GM18526 (cell line): ENCODE data around the gene MIR17HG.

Source experiments
- POLR2A ChIP-seq: IDR thresholded peaks from 3 replicates; pipeline ENCODE4 v1.6.1; 2011; ENCODE audit not compliant: insufficient read length; ENCODE audit errors: extremely low read depth

MIR17HG gene

GRCh38 chr13:91331047-91331915, 16.2 kb upstream of the MIR17HG start:
- no peak for TF ChIP-seq POLR2A

DNA sequence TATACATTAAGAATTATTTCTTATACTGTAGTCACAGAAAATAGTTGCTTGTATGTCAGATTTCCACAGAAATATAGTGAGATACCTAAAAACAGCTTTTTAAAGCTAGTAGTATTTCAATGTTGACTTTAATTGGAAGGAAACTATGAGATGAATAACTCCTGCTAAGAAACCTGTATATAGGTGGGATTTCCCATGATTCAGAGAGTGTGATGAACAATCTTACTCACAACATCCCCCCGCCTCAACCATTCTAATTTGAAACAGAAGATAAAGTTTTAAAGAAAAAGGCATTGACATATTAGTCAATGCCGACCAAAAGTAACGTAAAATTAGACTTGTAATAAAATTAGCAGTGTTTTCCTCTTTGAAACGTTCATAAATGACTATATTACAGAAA, 1.4 kb upstream of the MIR17HG start:
- no peak for TF ChIP-seq POLR2A

GRCh38 chr13:91346850-91347201, 661 bp upstream of the MIR17HG start:
- no peak for TF ChIP-seq POLR2A

GRCh38 chr13:91347996-91348905, 764 bp downstream of the MIR17HG start:
- TF ChIP-seq POLR2A, result peak; percentile 31

GRCh38 chr13:91348906-91349435, 1.5 kb downstream of the MIR17HG start:
- no peak for TF ChIP-seq POLR2A

DNA sequence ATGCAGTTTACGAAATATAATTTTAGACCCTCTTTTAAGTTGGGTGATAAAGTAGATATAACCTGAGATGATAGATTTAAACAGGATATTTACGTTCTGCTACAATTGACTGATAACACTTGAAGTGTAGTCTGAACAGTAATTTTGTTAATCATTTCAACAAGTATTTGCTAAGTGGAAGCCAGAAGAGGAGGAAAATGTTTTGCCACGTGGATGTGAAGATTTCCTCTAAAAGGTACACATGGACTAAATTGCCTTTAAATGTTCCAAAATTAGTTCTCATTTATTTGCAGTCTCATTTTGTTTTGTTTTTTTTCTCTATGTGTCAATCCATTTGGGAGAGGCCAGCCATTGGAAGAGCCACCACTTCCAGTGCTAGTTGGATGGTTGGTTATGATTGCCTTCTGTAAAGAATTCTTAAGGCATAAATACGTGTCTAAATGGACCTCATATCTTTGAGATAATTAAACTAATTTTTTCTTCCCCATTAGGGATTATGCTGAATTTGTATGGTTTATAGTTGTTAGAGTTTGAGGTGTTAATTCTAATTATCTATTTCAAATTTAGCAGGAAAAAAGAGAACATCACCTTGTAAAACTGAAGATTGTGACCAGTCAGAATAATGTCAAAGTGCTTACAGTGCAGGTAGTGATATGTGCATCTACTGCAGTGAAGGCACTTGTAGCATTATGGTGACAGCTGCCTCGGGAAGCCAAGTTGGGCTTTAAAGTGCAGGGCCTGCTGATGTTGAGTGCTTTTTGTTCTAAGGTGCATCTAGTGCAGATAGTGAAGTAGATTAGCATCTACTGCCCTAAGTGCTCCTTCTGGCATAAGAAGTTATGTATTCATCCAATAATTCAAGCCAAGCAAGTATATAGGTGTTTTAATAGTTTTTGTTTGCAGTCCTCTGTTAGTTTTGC, 2.8 kb downstream of the MIR17HG start:
- no peak for TF ChIP-seq POLR2A

- no peak for TF ChIP-seq POLR2A
These were observed 3.6 kb downstream of the MIR17HG start for GRCh38 chr13:91351123-91351522.

GRCh38 chr13:91351980-91352379, 4.5 kb downstream of the MIR17HG start:
- no peak for TF ChIP-seq POLR2A

DNA sequence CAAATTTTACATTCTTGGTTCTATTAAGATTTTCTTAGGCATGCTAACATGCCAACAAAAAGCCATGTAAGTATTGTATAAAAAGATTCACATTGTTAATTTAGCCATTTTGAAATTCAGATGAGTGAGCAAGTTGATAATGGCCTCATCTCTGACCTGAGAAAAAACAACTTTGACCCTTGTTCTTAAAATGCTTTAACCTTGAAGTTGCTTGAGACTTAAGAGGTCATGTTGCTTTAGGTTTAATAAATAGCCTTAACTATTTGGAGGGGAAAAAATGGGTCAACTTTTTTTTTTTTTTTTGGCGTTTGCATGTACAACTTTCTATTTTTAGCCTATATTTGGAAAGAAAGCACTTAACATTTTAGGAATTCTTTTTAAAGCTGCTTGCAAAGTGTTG, 6.0 kb downstream of the MIR17HG start:
- TF ChIP-seq POLR2A, result no peak

DNA sequence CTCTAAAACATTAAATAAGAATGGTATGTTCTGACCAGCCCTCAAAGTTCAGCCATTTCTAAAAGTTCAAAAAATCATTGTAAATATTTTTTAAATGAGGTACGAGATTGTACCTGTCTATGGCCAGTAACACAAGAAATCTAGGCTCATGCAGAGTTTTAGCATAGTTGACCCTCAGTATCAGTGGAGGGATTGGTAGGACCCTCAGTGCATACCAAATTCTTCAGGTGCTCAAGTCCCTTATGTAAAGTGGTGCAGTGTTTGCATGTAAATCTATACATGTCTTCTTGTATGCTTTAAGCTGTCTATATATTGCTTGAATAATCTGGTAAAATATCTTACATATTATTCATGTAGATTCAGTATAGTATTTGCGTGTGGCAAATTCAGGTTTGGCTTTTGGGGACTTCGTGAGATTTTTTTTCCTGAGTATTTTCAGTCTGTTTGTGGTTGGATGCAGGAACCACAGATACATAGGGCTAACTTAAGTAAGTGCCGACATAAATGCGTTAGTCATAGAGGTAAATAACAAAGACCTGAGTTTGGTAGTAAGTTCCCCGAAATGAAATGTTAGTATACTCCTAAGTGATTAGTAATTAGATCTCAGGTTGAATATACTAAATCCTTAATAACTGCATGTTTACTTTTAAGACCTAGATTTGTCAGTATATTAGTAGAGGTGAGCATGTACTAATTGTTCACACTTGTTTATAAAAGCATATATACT, 7.8 kb downstream of the MIR17HG start:
- no peak for TF ChIP-seq POLR2A

- TF ChIP-seq POLR2A, result no peak
These were observed 8.6 kb downstream of the MIR17HG start for GRCh38 chr13:91355826-91356710.

- TF ChIP-seq POLR2A, result no peak
These were observed 9.6 kb downstream of the MIR17HG start for GRCh38 chr13:91356919-91357612.

DNA sequence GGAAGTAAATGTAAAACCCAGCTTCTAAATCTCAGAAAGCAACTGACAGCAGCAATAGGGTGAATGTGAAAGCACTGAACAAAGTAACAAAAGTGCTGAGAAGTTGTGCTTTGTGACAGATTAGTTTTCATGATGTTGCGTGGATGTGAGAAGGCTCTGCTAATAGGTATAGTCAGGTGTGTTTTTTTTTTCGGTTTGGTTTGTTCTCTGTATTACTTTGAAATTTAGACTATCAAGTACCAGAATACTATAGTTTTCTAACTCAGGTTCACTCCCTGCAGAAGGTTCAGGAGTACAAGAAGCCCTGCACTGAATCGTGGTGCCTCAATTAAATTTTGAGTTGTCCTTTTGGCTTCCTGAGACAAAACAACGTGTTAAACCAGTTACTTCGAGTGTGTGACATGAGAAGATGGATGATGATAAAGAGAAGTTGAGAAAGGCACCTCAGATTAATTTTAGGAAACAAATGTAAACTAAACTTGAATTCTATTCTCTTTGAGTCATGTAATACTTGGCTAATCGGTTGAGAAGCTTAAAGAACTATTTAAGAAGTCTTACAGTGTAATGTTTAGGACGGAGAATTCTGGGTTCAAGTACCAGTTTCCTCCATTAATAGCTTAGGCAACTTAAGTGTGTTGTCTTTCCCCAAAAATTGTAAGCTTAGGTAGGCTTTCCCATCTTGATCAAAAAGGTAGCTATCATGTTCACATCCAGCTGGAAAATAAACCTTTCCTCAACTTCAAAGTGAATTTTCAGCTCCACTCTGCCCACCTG, 10.3 kb downstream of the MIR17HG start:
- TF ChIP-seq POLR2A, result no peak
